IMR-90 (cell line): ENCODE results near the gene KRT86. TPM values are rescaled to one million over a fixed set of nuclear protein-coding genes. Genes with fewer than 3 reads are reported as not detected.

Experiments used
- ATAC-seq: fragments of 200-7000 bp; cut with Tn5 transposase; 2 replicates; pipeline ENCODE4 v1.9.1; 2020; ENCODE audit warnings: low read depth, mild to moderate bottlenecking, moderate library complexity
- BruUV-seq: library from RNA; stranded (reverse); fragments of 400-500 nt; replicated peaks from 2 replicates; lab custom pipeline; 2021; lab: Mats Ljungman, UMichigan
- CTCF ChIA-PET: fragments of 300-600 bp; formaldehyde crosslinking; extraction: SDS; loops from one replicate; lab custom pipeline; 2021; ENCODE audit warnings: antibody characterized with exemption; lab: Yijun Ruan, JAX
- POLR2A ChIA-PET: fragments of 300-600 bp; sonication (Branson Sonifier 250); formaldehyde crosslinking; loops from one replicate; lab custom pipeline; 2022; ENCODE audit warnings: antibody characterized with exemption; ENCODE audit not compliant: unreplicated experiment; lab: Charles Lee
- DNase-seq: peaks from one replicate; pipeline ENCODE4 v3.0.0; 2013
- H2AFZ ChIP-seq: replicated peaks from 2 replicates; pipeline ENCODE3; 2013; ENCODE audit warnings: low read length, mild to moderate bottlenecking; ENCODE audit not compliant: poor library complexity
- H2AK5ac ChIP-seq: 2 replicates; pipeline ENCODE4 v1.6.1; 2013; ENCODE audit warnings: low read depth, low read length, inconsistent platforms
- H2AK9ac ChIP-seq: replicated peaks from 2 replicates; pipeline ENCODE3; 2013; ENCODE audit warnings: mild to moderate bottlenecking, low read depth, low read length, moderate library complexity; ENCODE audit not compliant: poor library complexity
- H2BK120ac ChIP-seq: 2 replicates; pipeline ENCODE4 v1.6.1; 2013; ENCODE audit warnings: low read depth, low read length, inconsistent platforms
- H2BK15ac ChIP-seq: 3 replicates; pipeline ENCODE4 v1.6.1; 2013; ENCODE audit warnings: low read depth, low read length, inconsistent platforms
- H2BK20ac ChIP-seq: 2 replicates; pipeline ENCODE4 v1.6.1; 2013; ENCODE audit warnings: low read depth, mild to moderate bottlenecking, inconsistent platforms, low read length, moderate library complexity
- H2BK5ac ChIP-seq: 2 replicates; pipeline ENCODE4 v1.6.1; 2013; ENCODE audit warnings: mild to moderate bottlenecking, low read depth, low read length, inconsistent platforms; ENCODE audit not compliant: poor library complexity, severe bottlenecking
- H3K14ac ChIP-seq: replicated peaks from 2 replicates; pipeline ENCODE4 v1.6.1; 2013; ENCODE audit warnings: low read depth, low read length, inconsistent platforms
- H3K18ac ChIP-seq: 2 replicates; pipeline ENCODE4 v1.6.1; 2013; ENCODE audit warnings: low read depth, low read length, control low read depth
- H3K23ac ChIP-seq: 2 replicates; pipeline ENCODE4 v1.6.1; 2013; ENCODE audit warnings: low read depth, low read length, inconsistent platforms
- H3K27ac ChIP-seq: 2 replicates; pipeline ENCODE4 v1.5.1; 2013; ENCODE audit warnings: mild to moderate bottlenecking, control low read depth, low read length; ENCODE audit not compliant: insufficient read depth
- H3K27me3 ChIP-seq: 2 replicates; pipeline ENCODE4 v1.6.1; 2013; ENCODE audit warnings: low read length; ENCODE audit not compliant: control insufficient read depth, insufficient read depth
- H3K36me3 ChIP-seq: 2 replicates; pipeline ENCODE4 v1.6.1; 2013; ENCODE audit warnings: low read length, mixed read lengths; ENCODE audit not compliant: control insufficient read depth, insufficient read depth
- H3K4ac ChIP-seq: 2 replicates; pipeline ENCODE4 v1.6.1; 2013; ENCODE audit warnings: low read depth, low read length, inconsistent platforms
- H3K4me1 ChIP-seq: 2 replicates; pipeline ENCODE4 v1.6.1; 2013; ENCODE audit warnings: low read length, mixed read lengths; ENCODE audit not compliant: control insufficient read depth, insufficient read depth
- H3K4me2 ChIP-seq: 2 replicates; pipeline ENCODE4 v1.6.1; 2013; ENCODE audit warnings: low read depth, mild to moderate bottlenecking, control low read depth, low read length, moderate library complexity
- H3K4me3 ChIP-seq: 2 replicates; pipeline ENCODE4 v1.5.1; 2013; ENCODE audit warnings: low read depth, mild to moderate bottlenecking, control low read depth, low read length, moderate library complexity; ENCODE audit not compliant: insufficient read depth
- H3K56ac ChIP-seq: 2 replicates; pipeline ENCODE4 v1.6.1; 2013; ENCODE audit warnings: low read length, inconsistent platforms; ENCODE audit not compliant: insufficient read depth; ENCODE audit errors: extremely low read depth
- H3K79me1 ChIP-seq, 2 experiments: 2 replicates each; pipeline ENCODE4 v1.6.1; 2013; ENCODE audit warnings: low read length in 2 of 2, inconsistent platforms in 1 of 2, low read depth in 1 of 2
- H3K9ac ChIP-seq: 2 replicates; pipeline ENCODE4 v1.6.1; 2013; ENCODE audit warnings: low read depth, low read length, control low read depth
- H3K9me1 ChIP-seq: 2 replicates; pipeline ENCODE4 v1.6.1; 2013; ENCODE audit warnings: low read length, inconsistent platforms; ENCODE audit not compliant: insufficient read depth
- H3K9me3 ChIP-seq: 2 replicates; pipeline ENCODE4 v1.6.1; 2013; ENCODE audit warnings: low read length; ENCODE audit not compliant: control insufficient read depth, insufficient read depth
- H4K20me1 ChIP-seq: 2 replicates; pipeline ENCODE4 v1.6.1; 2013; ENCODE audit warnings: low read length, inconsistent platforms; ENCODE audit not compliant: insufficient read depth
- H4K5ac ChIP-seq: 2 replicates; pipeline ENCODE4 v1.6.1; 2013; ENCODE audit warnings: mild to moderate bottlenecking, low read depth, low read length, control low read depth
- H4K8ac ChIP-seq, 2 experiments: 2 replicates each; pipeline ENCODE4 v1.6.1; 2013; ENCODE audit warnings: low read depth in 2 of 2, low read length in 2 of 2, control low read depth in 1 of 2, inconsistent platforms in 1 of 2
- H4K91ac ChIP-seq: 2 replicates; pipeline ENCODE4 v1.6.1; 2013; ENCODE audit warnings: low read depth, low read length, inconsistent platforms; ENCODE audit not compliant: insufficient read depth
- CEBPB ChIP-seq: IDR thresholded peaks from 2 replicates; pipeline ENCODE4 v1.6.1; 2012; ENCODE audit warnings: low read depth, low read length, improper control_type of control experiment
- CHD1 ChIP-seq: IDR thresholded peaks from 2 replicates; pipeline ENCODE4 v1.6.1; 2012; ENCODE audit warnings: low read depth, low read length, improper control_type of control experiment
- MAFK ChIP-seq: IDR thresholded peaks from 2 replicates; pipeline ENCODE4 v1.6.1; 2012; ENCODE audit warnings: low read depth, low read length, improper control_type of control experiment
- MAZ ChIP-seq: IDR thresholded peaks from 2 replicates; pipeline ENCODE4 v1.6.1; 2012; ENCODE audit warnings: low read depth, mild to moderate bottlenecking, low read length, improper control_type of control experiment, moderate library complexity, borderline replicate concordance
- MXI1 ChIP-seq: IDR thresholded peaks from 2 replicates; pipeline ENCODE4 v1.6.1; 2012; ENCODE audit warnings: low read depth, mild to moderate bottlenecking, low read length, moderate library complexity, borderline replicate concordance
- RCOR1 ChIP-seq: IDR thresholded peaks from 2 replicates; pipeline ENCODE4 v1.6.1; 2012; ENCODE audit warnings: mild to moderate bottlenecking, low read length, improper control_type of control experiment; ENCODE audit not compliant: insufficient replicate concordance
- RFX5 ChIP-seq: IDR thresholded peaks from 2 replicates; pipeline ENCODE4 v1.8.0; 2012; ENCODE audit warnings: low read depth, mild to moderate bottlenecking, low read length, moderate library complexity
- SMC3 ChIP-seq: fragments of 150-350 bp; IDR thresholded peaks from 2 replicates; pipeline ENCODE4 v1.6.1; 2016; ENCODE audit warnings: low read depth, mild to moderate bottlenecking, antibody characterized with exemption, low read length, moderate library complexity
- WGBS, 2 experiments: methylation state at CpG; one replicate each; pipeline versions ENCODE4 v1.1.5 to v1.1.7; 2013; ENCODE audit warnings: missing lambda C conversion rate in 2 of 2; ENCODE audit not compliant: insufficient read length in 1 of 2; ENCODE audit errors: extremely low coverage in 2 of 2; 5-methylcytosine and 5-hydroxymethylcytosine counted together
- dilution Hi-C: fragments of 300-500 bp; cut with HindIII; formaldehyde crosslinking; loops from one replicate; pipeline ENCODE4 v1.14.3; 2018; ENCODE audit warnings: low sequenced_read_pairs; ENCODE audit not compliant: unreplicated experiment
- in situ Hi-C: fragments of 300-500 bp; cut with MboI; formaldehyde crosslinking; loops from 3 replicates; pipeline ENCODE4 v1.14.3; 2019; ENCODE audit warnings: low sequenced_read_pairs, inconsistent platforms, mixed read lengths
- intact Hi-C: fragments of 100-400 bp; cut with micrococcal nuclease; formaldehyde crosslinking; loops from 2 replicates; pipeline ENCODE4 v1.10.0; 2022
- polyA plus RNA-seq, 3 experiments: library from polyadenylated mRNA; depleted of rRNA; stranded (reverse); fragments of >200 nt; gene quantifications; 2 replicates each; pipeline ENCODE4 v1.2.3, GENCODE V29; 2012; ENCODE audit warnings: low replicate concordance in 1 of 3
- total RNA-seq: library from RNA; depleted of rRNA; stranded (reverse); fragments of >200 nt; gene quantifications from 2 replicates; pipeline ENCODE4 v1.2.3, GENCODE V29; 2012
- TF ChIP-seq, protein P1 (sequence below): fragments of 150-350 bp; IDR thresholded peaks from 2 replicates; pipeline ENCODE4 v1.6.1; 2017; ENCODE audit warnings: mild to moderate bottlenecking, antibody characterized with exemption, low read length, low read depth
- TF ChIP-seq, protein P2 (sequence below): fragments of 150-350 bp; IDR thresholded peaks from 2 replicates; pipeline ENCODE4 v1.6.1; 2016; ENCODE audit warnings: low read depth, mild to moderate bottlenecking, low read length, moderate library complexity, borderline replicate concordance
- TF ChIP-seq, protein P3 (sequence below): conservative IDR thresholded peaks from 2 replicates; pipeline ENCODE4 v1.5.1; 2012; ENCODE audit warnings: mild to moderate bottlenecking, low read depth, low read length, improper control_type of control experiment

The KRT86 gene
- total and polyA plus RNA-seq, 2 of the 4 experiments (the other 2 are of a cell fraction) = not detected

DNA sequence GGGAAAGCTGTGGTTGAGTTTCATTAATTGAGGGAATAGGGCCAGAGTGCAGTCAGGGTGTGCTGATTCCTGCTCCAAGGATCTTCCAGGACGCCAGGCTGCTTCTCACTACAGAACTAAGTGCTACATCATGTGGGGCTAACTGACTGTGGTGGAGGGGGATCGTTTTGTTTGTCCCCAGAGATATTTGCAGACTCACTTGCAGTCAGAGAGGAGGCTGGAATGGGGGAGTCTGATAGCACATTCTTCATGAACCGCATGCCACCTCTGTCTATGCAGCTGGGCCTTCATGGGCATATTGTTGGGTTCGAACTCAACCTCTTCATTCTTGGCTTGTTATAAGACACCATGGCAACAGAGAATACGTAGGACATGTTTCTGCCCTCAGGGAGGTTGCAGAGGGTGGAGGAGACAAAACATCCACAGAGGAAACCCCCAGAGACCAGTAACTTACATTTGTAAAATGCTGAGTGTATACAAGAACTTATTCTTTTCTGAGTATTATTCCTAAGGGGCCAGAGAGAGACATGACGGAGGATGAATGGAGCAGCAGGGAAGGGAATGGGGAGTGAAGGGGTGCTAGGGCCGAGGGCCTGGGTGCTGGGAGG is 28.4 kb upstream of the KRT86 start:
- Histone ChIP-seq H3K4ac (peak overlapping the region; percentile 28), H2BK5ac (no peak overlapping the region), H2BK20ac (peak overlapping the region; percentile 74), H3K9me3 (no peaks in the 10 kb centered on the region), H3K79me1 (peaks cover 0 to 6% of the 10 kb centered on the region in 2 experiments; a peak in 1 of 4 replicates), H2AK5ac (peak overlapping the region; percentile 73), H3K9me1 (peaks cover 28% of the 10 kb centered on the region), H3K56ac (no peak overlapping the region), H3K9ac (no peak overlapping the region), H3K4me2 (no peak overlapping the region), H3K27ac (no peak overlapping the region), H3K36me3 (no peaks in the 10 kb centered on the region), H4K91ac (peak overlapping the region; percentile 77), H4K8ac (no peak overlapping the region; a peak in 1 of 4 replicates), H3K4me1 (peaks cover 29% of the 10 kb centered on the region), H4K20me1 (no peaks in the 10 kb centered on the region), H3K18ac (no peak overlapping the region), H2BK120ac (peak overlapping the region; percentile 65), H4K5ac (no peak overlapping the region), H3K4me3 (no peak overlapping the region), H3K23ac (peak overlapping the region; percentile 68; the same call in 1 of the 2 replicates), H3K14ac (peak overlapping the region; percentile 55; the same call in 1 of the 2 replicates), H3K27me3 (no peaks in the 10 kb centered on the region), H2AK9ac (peak overlapping the region; percentile 5), H2AFZ (no peak overlapping the region), H2BK15ac (peak overlapping the region; percentile 59; the same call in 2 of the 3 replicates)
- BruUV-seq = no TSS peak
- TF ChIP-seq MAZ = no peak
- TF ChIP-seq RFX5 = no peak
- no peak for TF ChIP-seq SMC3
- TF ChIP-seq CEBPB = no peak
- TF ChIP-seq MXI1 = no peak
- no peak for TF ChIP-seq RCOR1
- TF ChIP-seq, protein P1, sequence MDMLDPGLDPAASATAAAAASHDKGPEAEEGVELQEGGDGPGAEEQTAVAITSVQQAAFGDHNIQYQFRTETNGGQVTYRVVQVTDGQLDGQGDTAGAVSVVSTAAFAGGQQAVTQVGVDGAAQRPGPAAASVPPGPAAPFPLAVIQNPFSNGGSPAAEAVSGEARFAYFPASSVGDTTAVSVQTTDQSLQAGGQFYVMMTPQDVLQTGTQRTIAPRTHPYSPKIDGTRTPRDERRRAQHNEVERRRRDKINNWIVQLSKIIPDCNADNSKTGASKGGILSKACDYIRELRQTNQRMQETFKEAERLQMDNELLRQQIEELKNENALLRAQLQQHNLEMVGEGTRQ = no peak
- no peak for TF ChIP-seq MAFK
- TF ChIP-seq, protein P2, sequence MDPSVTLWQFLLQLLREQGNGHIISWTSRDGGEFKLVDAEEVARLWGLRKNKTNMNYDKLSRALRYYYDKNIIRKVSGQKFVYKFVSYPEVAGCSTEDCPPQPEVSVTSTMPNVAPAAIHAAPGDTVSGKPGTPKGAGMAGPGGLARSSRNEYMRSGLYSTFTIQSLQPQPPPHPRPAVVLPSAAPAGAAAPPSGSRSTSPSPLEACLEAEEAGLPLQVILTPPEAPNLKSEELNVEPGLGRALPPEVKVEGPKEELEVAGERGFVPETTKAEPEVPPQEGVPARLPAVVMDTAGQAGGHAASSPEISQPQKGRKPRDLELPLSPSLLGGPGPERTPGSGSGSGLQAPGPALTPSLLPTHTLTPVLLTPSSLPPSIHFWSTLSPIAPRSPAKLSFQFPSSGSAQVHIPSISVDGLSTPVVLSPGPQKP = no peak
- TF ChIP-seq CHD1 = no peak
- TF ChIP-seq, protein P3, sequence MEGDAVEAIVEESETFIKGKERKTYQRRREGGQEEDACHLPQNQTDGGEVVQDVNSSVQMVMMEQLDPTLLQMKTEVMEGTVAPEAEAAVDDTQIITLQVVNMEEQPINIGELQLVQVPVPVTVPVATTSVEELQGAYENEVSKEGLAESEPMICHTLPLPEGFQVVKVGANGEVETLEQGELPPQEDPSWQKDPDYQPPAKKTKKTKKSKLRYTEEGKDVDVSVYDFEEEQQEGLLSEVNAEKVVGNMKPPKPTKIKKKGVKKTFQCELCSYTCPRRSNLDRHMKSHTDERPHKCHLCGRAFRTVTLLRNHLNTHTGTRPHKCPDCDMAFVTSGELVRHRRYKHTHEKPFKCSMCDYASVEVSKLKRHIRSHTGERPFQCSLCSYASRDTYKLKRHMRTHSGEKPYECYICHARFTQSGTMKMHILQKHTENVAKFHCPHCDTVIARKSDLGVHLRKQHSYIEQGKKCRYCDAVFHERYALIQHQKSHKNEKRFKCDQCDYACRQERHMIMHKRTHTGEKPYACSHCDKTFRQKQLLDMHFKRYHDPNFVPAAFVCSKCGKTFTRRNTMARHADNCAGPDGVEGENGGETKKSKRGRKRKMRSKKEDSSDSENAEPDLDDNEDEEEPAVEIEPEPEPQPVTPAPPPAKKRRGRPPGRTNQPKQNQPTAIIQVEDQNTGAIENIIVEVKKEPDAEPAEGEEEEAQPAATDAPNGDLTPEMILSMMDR = no peak
- POLR2A ChIA-PET = no interaction called here
- no peak for ATAC-seq
- intact Hi-C loops = no loop called here
- WGBS, 2 experiments = no CpG with 5 or more reads among the region's 7 CpGs
- in situ Hi-C loops = no loop called here
- dilution Hi-C loops = no loop called here
- CTCF ChIA-PET = interaction anchor here (0.6 to 1.6 kb wide), 4 partner anchors 33 to 780 kb away, joined by 3 to 5 read pairs (median 4); no protein-coding TSS in a partner anchor
- DNase-seq = no peak
